ENCODE results near the gene ZW10. TPM values are rescaled to one million over a fixed set of nuclear protein-coding genes. Genes with fewer than 3 reads are reported as not detected.

Gene ZW10
- total RNA-seq, 1 experiment from 2014 or later = 14.7 TPM

- intact Hi-C loops (cut with micrococcal nuclease) = no loop called here
- Mint-ChIP-seq H3K36me3 (ENCODE audit: insufficient read depth, unreplicated experiment) (no peaks in the 10 kb centered on the region), H3K4me1 (ENCODE audit: insufficient read depth, unreplicated experiment) (peaks cover 9% of the 10 kb centered on the region), H3K4me3 (ENCODE audit: unreplicated experiment) (no peak overlapping the region), H3K27me3 (ENCODE audit: insufficient read depth, unreplicated experiment) (no peaks in the 10 kb centered on the region), H3K27ac (ENCODE audit: low read depth, unreplicated experiment) (no peak overlapping the region), H3K9me3 (ENCODE audit: unreplicated experiment) (no peaks in the 10 kb centered on the region)
- ChIA-PET CTCF (interaction anchor here (1.8 kb wide), 1 partner anchor 35 kb away, joined by 5 read pairs; no protein-coding TSS in a partner anchor), POLR2A (interaction anchor here (0.7 kb wide), 1 partner anchor 30 kb away, joined by 3 read pairs; no protein-coding TSS in a partner anchor)
- no TSS peak for BruUV-seq (replicated peaks)
- DNase-seq (ENCODE audit: unreplicated experiment) = no peak
- TF ChIP-seq, protein P1, sequence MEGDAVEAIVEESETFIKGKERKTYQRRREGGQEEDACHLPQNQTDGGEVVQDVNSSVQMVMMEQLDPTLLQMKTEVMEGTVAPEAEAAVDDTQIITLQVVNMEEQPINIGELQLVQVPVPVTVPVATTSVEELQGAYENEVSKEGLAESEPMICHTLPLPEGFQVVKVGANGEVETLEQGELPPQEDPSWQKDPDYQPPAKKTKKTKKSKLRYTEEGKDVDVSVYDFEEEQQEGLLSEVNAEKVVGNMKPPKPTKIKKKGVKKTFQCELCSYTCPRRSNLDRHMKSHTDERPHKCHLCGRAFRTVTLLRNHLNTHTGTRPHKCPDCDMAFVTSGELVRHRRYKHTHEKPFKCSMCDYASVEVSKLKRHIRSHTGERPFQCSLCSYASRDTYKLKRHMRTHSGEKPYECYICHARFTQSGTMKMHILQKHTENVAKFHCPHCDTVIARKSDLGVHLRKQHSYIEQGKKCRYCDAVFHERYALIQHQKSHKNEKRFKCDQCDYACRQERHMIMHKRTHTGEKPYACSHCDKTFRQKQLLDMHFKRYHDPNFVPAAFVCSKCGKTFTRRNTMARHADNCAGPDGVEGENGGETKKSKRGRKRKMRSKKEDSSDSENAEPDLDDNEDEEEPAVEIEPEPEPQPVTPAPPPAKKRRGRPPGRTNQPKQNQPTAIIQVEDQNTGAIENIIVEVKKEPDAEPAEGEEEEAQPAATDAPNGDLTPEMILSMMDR (IDR thresholded peaks at IDR 0.05; ENCODE audit: unreplicated experiment) = no peak
Measured at GRCh38 chr11:113695207-113695606, 78.3 kb downstream of the ZW10 start.

DNA sequence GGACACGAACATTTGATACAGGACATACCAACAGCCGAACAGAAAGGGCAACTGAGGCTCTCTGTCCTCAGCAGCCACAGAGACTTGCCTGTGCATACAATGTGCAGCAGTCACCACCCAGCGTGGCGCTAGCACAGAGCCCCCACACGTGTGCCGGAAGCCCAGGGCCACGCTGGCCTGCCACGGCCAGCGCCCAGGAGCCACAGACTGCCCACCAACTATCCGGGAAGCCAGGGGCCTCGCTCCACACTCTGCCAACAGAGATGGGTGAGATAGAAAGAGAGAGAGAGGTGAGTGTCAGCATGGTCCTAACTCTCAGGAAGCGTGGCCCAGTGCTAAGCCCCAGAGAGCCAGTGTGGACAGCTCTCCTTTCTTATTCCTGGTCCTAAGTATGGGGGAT, 79.1 kb downstream of the ZW10 start:
- H3K36me3 Mint-ChIP-seq (ENCODE audit: insufficient read depth, unreplicated experiment) = no peaks in the 10 kb centered on the region
- no peak overlapping the region for H3K4me3 Mint-ChIP-seq (ENCODE audit: unreplicated experiment)
- ChIA-PET POLR2A (interaction anchor here (0.7 kb wide), 1 partner anchor 31 kb away, joined by 3 read pairs; no protein-coding TSS in a partner anchor), CTCF (interaction anchor here (0.6 to 1.8 kb wide), 2 partner anchors 36 to 293 kb away, joined by 4 to 5 read pairs; no protein-coding TSS in a partner anchor)
- DNase-seq (ENCODE audit: unreplicated experiment) = no peak
- peaks cover 15% of the 10 kb centered on the region for H3K4me1 Mint-ChIP-seq (ENCODE audit: insufficient read depth, unreplicated experiment)
- no peak overlapping the region for H3K27ac Mint-ChIP-seq (ENCODE audit: low read depth, unreplicated experiment)
- H3K9me3 Mint-ChIP-seq (ENCODE audit: unreplicated experiment) = no peaks in the 10 kb centered on the region
- intact Hi-C loops (cut with micrococcal nuclease) = loop anchor here (5.0 kb wide), 1 partner anchor 72 kb away; no protein-coding TSS in a partner anchor
- TF ChIP-seq, protein P1 (IDR thresholded peaks at IDR 0.05; ENCODE audit: unreplicated experiment) = no peak
- no peaks in the 10 kb centered on the region for H3K27me3 Mint-ChIP-seq (ENCODE audit: insufficient read depth, unreplicated experiment)
- BruUV-seq (replicated peaks) = no TSS peak

GRCh38 chr11:113693030-113693429, 80.5 kb downstream of the ZW10 start:
- Mint-ChIP-seq H3K4me1 (ENCODE audit: insufficient read depth, unreplicated experiment) (peaks cover 15% of the 10 kb centered on the region), H3K27ac (ENCODE audit: low read depth, unreplicated experiment) (no peak overlapping the region), H3K27me3 (ENCODE audit: insufficient read depth, unreplicated experiment) (no peaks in the 10 kb centered on the region), H3K4me3 (ENCODE audit: unreplicated experiment) (no peak overlapping the region), H3K9me3 (ENCODE audit: unreplicated experiment) (no peaks in the 10 kb centered on the region), H3K36me3 (ENCODE audit: insufficient read depth, unreplicated experiment) (no peaks in the 10 kb centered on the region)
- TF ChIP-seq, protein P1 (IDR thresholded peaks at IDR 0.05; ENCODE audit: unreplicated experiment) = no peak
- CTCF ChIA-PET = no interaction called here
- no TSS peak for BruUV-seq (replicated peaks)
- intact Hi-C loops (cut with micrococcal nuclease) = loop anchor here (5.0 kb wide), 1 partner anchor 71 kb away; no protein-coding TSS in a partner anchor
- DNase-seq (ENCODE audit: unreplicated experiment) = no peak
- POLR2A ChIA-PET = interaction anchor here (1.2 kb wide), 1 partner anchor 19 kb away, joined by 3 read pairs; no protein-coding TSS in a partner anchor

GRCh38 chr11:113690619-113691569, 82.6 kb downstream of the ZW10 start:
- intact Hi-C loops (cut with micrococcal nuclease) = loop anchor here (5.0 kb wide), 1 partner anchor 69 kb away; no protein-coding TSS in a partner anchor
- H3K27ac Mint-ChIP-seq (ENCODE audit: low read depth, unreplicated experiment) = peak overlapping the region; percentile 59
- no TSS peak for BruUV-seq (replicated peaks)
- no peaks in the 10 kb centered on the region for H3K27me3 Mint-ChIP-seq (ENCODE audit: insufficient read depth, unreplicated experiment)
- no peaks in the 10 kb centered on the region for H3K9me3 Mint-ChIP-seq (ENCODE audit: unreplicated experiment)
- H3K36me3 Mint-ChIP-seq (ENCODE audit: insufficient read depth, unreplicated experiment) = no peaks in the 10 kb centered on the region
- CTCF ChIA-PET = interaction anchor here (0.6 kb wide), 1 partner anchor 173 kb away, joined by 3 read pairs; no protein-coding TSS in a partner anchor
- DNase-seq (ENCODE audit: unreplicated experiment) = peak; percentile 89
- TF ChIP-seq, protein P1 (IDR thresholded peaks at IDR 0.05; ENCODE audit: unreplicated experiment) = peak; percentile 19
- H3K4me1 Mint-ChIP-seq (ENCODE audit: insufficient read depth, unreplicated experiment) = peaks cover 15% of the 10 kb centered on the region
- POLR2A ChIA-PET = interaction anchor here (0.6 kb wide), 1 partner anchor 14 kb away, joined by 3 read pairs; no protein-coding TSS in a partner anchor
- H3K4me3 Mint-ChIP-seq (ENCODE audit: unreplicated experiment) = no peak overlapping the region

Measured in MCF 10A (cell line).